ENCODE results near the gene SLC15A1.

SLC15A1 gene

GRCh38 chr13:98668155-98668554 lies 84.3 kb downstream of the SLC15A1 start:
- TF ChIP-seq Cebpa-rat (IDR thresholded peaks at IDR 0.05): no peak
- H3K27ac ChIP-seq: no peak overlapping the region
- H3K4me1 ChIP-seq: no peaks in the 10 kb centered on the region
- no peaks in the 10 kb centered on the region for H3K36me3 ChIP-seq
- no peak overlapping the region for H3K9ac ChIP-seq
- H3K4me2 ChIP-seq: no peak overlapping the region
- H3K9me3 ChIP-seq: no peaks in the 10 kb centered on the region
- H3K27me3 ChIP-seq: no peaks in the 10 kb centered on the region
- H4K20me1 ChIP-seq: no peaks in the 10 kb centered on the region
- no peak overlapping the region for H3K4me3 ChIP-seq

GRCh38 chr13:98665638-98665995 lies 86.9 kb downstream of the SLC15A1 start:
- no peak overlapping the region for H3K9ac ChIP-seq
- H3K27ac ChIP-seq: no peak overlapping the region
- H3K4me3 ChIP-seq: no peak overlapping the region
- H3K36me3 ChIP-seq: no peaks in the 10 kb centered on the region
- no peaks in the 10 kb centered on the region for H3K9me3 ChIP-seq
- TF ChIP-seq Cebpa-rat (IDR thresholded peaks at IDR 0.05): no peak
- H3K27me3 ChIP-seq: no peaks in the 10 kb centered on the region
- no peaks in the 10 kb centered on the region for H4K20me1 ChIP-seq
- no peaks in the 10 kb centered on the region for H3K4me1 ChIP-seq
- H3K4me2 ChIP-seq: no peak overlapping the region

- Histone ChIP-seq H3K27ac (no peak overlapping the region), H3K9ac (no peak overlapping the region)
Measured at GRCh38 chr13:98664924-98665637, 87.4 kb downstream of the SLC15A1 start.

GRCh38 chr13:98664510-98664909 lies 88.0 kb downstream of the SLC15A1 start:
- no peak overlapping the region for H3K9ac ChIP-seq
- H3K4me1 ChIP-seq: no peaks in the 10 kb centered on the region
- H4K20me1 ChIP-seq: no peaks in the 10 kb centered on the region
- no peak for TF ChIP-seq Cebpa-rat (IDR thresholded peaks at IDR 0.05)
- no peak overlapping the region for H3K27ac ChIP-seq
- no peaks in the 10 kb centered on the region for H3K27me3 ChIP-seq
- H3K36me3 ChIP-seq: no peaks in the 10 kb centered on the region
- no peak overlapping the region for H3K4me3 ChIP-seq
- no peak overlapping the region for H3K4me2 ChIP-seq
- no peaks in the 10 kb centered on the region for H3K9me3 ChIP-seq

More at GRCh38 chr13:98664924-98665637, 87.4 kb downstream of the SLC15A1 start:
- H4K20me1 ChIP-seq: no peaks in the 10 kb centered on the region
- no peaks in the 10 kb centered on the region for H3K27me3 ChIP-seq
- no peaks in the 10 kb centered on the region for H3K9me3 ChIP-seq
- H3K4me3 ChIP-seq: no peak overlapping the region
- TF ChIP-seq Cebpa-rat (IDR thresholded peaks at IDR 0.05): no peak
- H3K4me2 ChIP-seq: no peak overlapping the region
- no peaks in the 10 kb centered on the region for H3K4me1 ChIP-seq
- no peaks in the 10 kb centered on the region for H3K36me3 ChIP-seq

- Histone ChIP-seq H4K20me1 (no peaks in the 10 kb centered on the region), H3K27ac (no peak overlapping the region), H3K4me2 (no peak overlapping the region), H3K9ac (no peak overlapping the region), H3K27me3 (no peaks in the 10 kb centered on the region), H3K36me3 (no peaks in the 10 kb centered on the region), H3K4me3 (no peak overlapping the region), H3K9me3 (no peaks in the 10 kb centered on the region), H3K4me1 (no peaks in the 10 kb centered on the region)
- no peak for TF ChIP-seq Cebpa-rat (IDR thresholded peaks at IDR 0.05)
Measured at GRCh38 chr13:98664047-98664446, 88.4 kb downstream of the SLC15A1 start.

GRCh38 chr13:98658131-98658530 lies 94.3 kb downstream of the SLC15A1 start:
- Histone ChIP-seq H3K27ac (no peak overlapping the region), H3K9me3 (no peaks in the 10 kb centered on the region), H3K27me3 (no peaks in the 10 kb centered on the region), H3K9ac (no peak overlapping the region), H3K4me2 (no peak overlapping the region), H3K4me1 (no peaks in the 10 kb centered on the region), H3K4me3 (no peak overlapping the region), H4K20me1 (no peaks in the 10 kb centered on the region), H3K36me3 (no peaks in the 10 kb centered on the region)
- TF ChIP-seq Cebpa-rat (IDR thresholded peaks at IDR 0.05): no peak

- Histone ChIP-seq H3K36me3 (no peaks in the 10 kb centered on the region), H3K4me2 (no peak overlapping the region), H3K27ac (no peak overlapping the region), H3K4me3 (no peak overlapping the region), H3K4me1 (no peaks in the 10 kb centered on the region), H3K9me3 (no peaks in the 10 kb centered on the region), H3K9ac (no peak overlapping the region), H3K27me3 (no peaks in the 10 kb centered on the region), H4K20me1 (no peaks in the 10 kb centered on the region)
- TF ChIP-seq Cebpa-rat (IDR thresholded peaks at IDR 0.05): no peak
Measured at GRCh38 chr13:98657506-98658085, 94.9 kb downstream of the SLC15A1 start.

- Histone ChIP-seq H4K20me1 (no peaks in the 10 kb centered on the region), H3K27me3 (no peaks in the 10 kb centered on the region), H3K4me1 (no peaks in the 10 kb centered on the region), H3K9me3 (no peaks in the 10 kb centered on the region), H3K9ac (no peak overlapping the region), H3K4me2 (no peak overlapping the region), H3K27ac (no peak overlapping the region), H3K4me3 (no peak overlapping the region), H3K36me3 (no peaks in the 10 kb centered on the region)
- no peak for TF ChIP-seq Cebpa-rat (IDR thresholded peaks at IDR 0.05)
Measured at GRCh38 chr13:98656223-98656622, 96.2 kb downstream of the SLC15A1 start.

GRCh38 chr13:98653463-98653985 lies 98.9 kb downstream of the SLC15A1 start:
- Histone ChIP-seq H3K4me2 (no peak overlapping the region), H3K9me3 (no peaks in the 10 kb centered on the region), H3K9ac (no peak overlapping the region), H4K20me1 (no peaks in the 10 kb centered on the region), H3K4me3 (no peak overlapping the region), H3K27me3 (no peaks in the 10 kb centered on the region), H3K4me1 (no peaks in the 10 kb centered on the region), H3K27ac (no peak overlapping the region), H3K36me3 (no peaks in the 10 kb centered on the region)
- TF ChIP-seq Cebpa-rat (IDR thresholded peaks at IDR 0.05): no peak

- Histone ChIP-seq H3K27me3 (no peaks in the 10 kb centered on the region), H4K20me1 (no peaks in the 10 kb centered on the region), H3K4me1 (no peaks in the 10 kb centered on the region), H3K9ac (no peak overlapping the region), H3K27ac (no peak overlapping the region), H3K4me2 (no peak overlapping the region), H3K4me3 (no peak overlapping the region), H3K36me3 (no peaks in the 10 kb centered on the region), H3K9me3 (no peaks in the 10 kb centered on the region)
- TF ChIP-seq Cebpa-rat (IDR thresholded peaks at IDR 0.05): no peak
Measured at GRCh38 chr13:98652721-98653462, 99.6 kb downstream of the SLC15A1 start.
